GM12878 (cell line): Measurements from ENCODE around the gene BSND. TPM values are rescaled to one million over a fixed set of nuclear protein-coding genes. Genes with fewer than 3 reads are reported as not detected.

Source experiments
- ATAC-seq: fragments of 200-7000 bp; cut with Tn5 transposase; 3 replicates; pipeline ENCODE4 v1.9.1; 2020; ENCODE audit warnings: mild to moderate bottlenecking, moderate library complexity
- BruUV-seq: library from RNA; stranded (reverse); fragments of 400-500 nt; replicated peaks from 2 replicates; lab custom pipeline; 2021; lab: Mats Ljungman, UMichigan
- CTCF ChIA-PET: fragments of 300-600 bp; sonication (Branson Sonifier 250); formaldehyde crosslinking; extraction: SDS; loops from one replicate; lab custom pipeline; 2021; ENCODE audit warnings: inconsistent platforms; lab: Yijun Ruan, JAX
- POLR2A ChIA-PET: fragments of 350-600 bp; formaldehyde crosslinking; extraction: SDS; loops from one replicate; lab custom pipeline; 2021; ENCODE audit warnings: inconsistent platforms; lab: Charles Lee
- RAD21 ChIA-PET: fragments of 300-600 bp; sonication (Branson Sonifier 250); formaldehyde crosslinking; loops from one replicate; lab custom pipeline; 2023; ENCODE audit warnings: antibody characterized with exemption; ENCODE audit not compliant: unreplicated experiment; lab: Charles Lee
- SMC1A ChIA-PET: fragments of 300-600 bp; sonication (Branson Sonifier 250); formaldehyde crosslinking; loops from one replicate; lab custom pipeline; 2023; ENCODE audit not compliant: unreplicated experiment, uncharacterized antibody; lab: Charles Lee
- DNase-seq: peaks from one replicate; pipeline ENCODE4 v3.0.0-alpha.2; 2011; ENCODE audit warnings: low read depth, low spot score
- FAIRE-seq: peaks from 3 replicates; lab custom pipeline; 2011; peaks lifted over from hg19 to GRCh38; lab: Jason Lieb, UNC
- H2AFZ ChIP-seq: 2 replicates; pipeline ENCODE4 v1.6.0; 2011; ENCODE audit warnings: low read depth, low read length, control low read depth; ENCODE audit not compliant: control insufficient read depth
- H3K27ac ChIP-seq: 2 replicates; pipeline ENCODE4 v1.5.1; 2011; ENCODE audit warnings: control low read depth; ENCODE audit not compliant: control insufficient read depth, insufficient read depth
- H3K27me3 ChIP-seq, 2 experiments: replicated peaks in 1 of 2; 2 replicates each; pipeline versions ENCODE4 v1.6.0 to v1.6.1; 2011; ENCODE audit warnings: low read length in 1 of 2; ENCODE audit not compliant: control insufficient read depth in 2 of 2, insufficient read depth in 2 of 2
- H3K36me3 ChIP-seq, 2 experiments: 2 replicates each; pipeline ENCODE4 v1.5.1; 2011; ENCODE audit warnings: low read length in 1 of 2; ENCODE audit not compliant: control insufficient read depth in 2 of 2, insufficient read depth in 2 of 2
- H3K4me1 ChIP-seq: 2 replicates; pipeline ENCODE4 v1.6.1; 2011; ENCODE audit warnings: mild to moderate bottlenecking, low read length, moderate library complexity, mixed read lengths; ENCODE audit not compliant: control insufficient read depth, insufficient read depth
- H3K4me2 ChIP-seq: 2 replicates; pipeline ENCODE4 v1.6.0; 2011; ENCODE audit warnings: control low read depth; ENCODE audit not compliant: control insufficient read depth, insufficient read depth
- H3K4me3 ChIP-seq: fragments of 200-600 bp; sonication (generic); 2 replicates; pipeline ENCODE4 v1.5.1; 2016
- H3K79me2 ChIP-seq: 2 replicates; pipeline ENCODE4 v1.6.0; 2011; ENCODE audit warnings: low read length; ENCODE audit not compliant: control insufficient read depth, insufficient read depth
- H3K9ac ChIP-seq: 2 replicates; pipeline ENCODE4 v1.8.0; 2011; ENCODE audit warnings: low read length, control low read depth, mixed read lengths; ENCODE audit not compliant: control insufficient read depth, insufficient read depth
- H3K9me3 ChIP-seq: replicated peaks from 3 replicates; pipeline ENCODE4 v1.5.1; 2011; ENCODE audit warnings: mild to moderate bottlenecking, low read length; ENCODE audit not compliant: control insufficient read depth, insufficient read depth
- H4K20me1 ChIP-seq: 2 replicates; pipeline ENCODE4 v1.6.0; 2011; ENCODE audit not compliant: control insufficient read depth, insufficient read depth
- ATF7 ChIP-seq: fragments of 450-650 bp; IDR thresholded peaks from 2 replicates; pipeline ENCODE4 v1.6.1; 2016; ENCODE audit warnings: low read depth, mild to moderate bottlenecking
- BACH1 ChIP-seq: fragments of 450-650 bp; IDR thresholded peaks from 2 replicates; pipeline ENCODE4 v1.6.1; 2017; ENCODE audit warnings: mild to moderate bottlenecking, borderline replicate concordance
- BMI1 ChIP-seq: fragments of 450-650 bp; IDR thresholded peaks from 2 replicates; pipeline ENCODE4 v1.6.1; 2016; ENCODE audit warnings: mild to moderate bottlenecking, moderate library complexity, borderline replicate concordance
- EP300 ChIP-seq, 2 experiments: fragments of 150-350 bp in 1 of 2; IDR thresholded peaks; 2 replicates each; pipeline ENCODE4 v1.6.1; 2011 to 2012; ENCODE audit warnings: low read depth in 2 of 2, low read length in 2 of 2, borderline replicate concordance in 1 of 2, improper control_type of control experiment in 1 of 2, inconsistent platforms in 1 of 2; ENCODE audit not compliant: control insufficient read depth in 1 of 2
- IKZF2 ChIP-seq, 2 experiments: fragments of 450-650 bp; IDR thresholded peaks; 2 replicates each; pipeline ENCODE4 v1.6.1; 2017; ENCODE audit warnings: mild to moderate bottlenecking in 2 of 2, moderate library complexity in 2 of 2
- IRF4 ChIP-seq: IDR thresholded peaks from 2 replicates; pipeline ENCODE4 v1.6.1; 2011; ENCODE audit warnings: low read depth, low read length
- MAX ChIP-seq: IDR thresholded peaks from 2 replicates; pipeline ENCODE4 v1.6.1; 2012; ENCODE audit warnings: low read depth, low read length, improper control_type of control experiment
- NBN ChIP-seq: fragments of 450-650 bp; IDR thresholded peaks from 2 replicates; pipeline ENCODE4 v1.6.1; 2016
- NFYA ChIP-seq: IDR thresholded peaks from 2 replicates; pipeline ENCODE4 v1.6.1; 2011; ENCODE audit warnings: low read depth, mild to moderate bottlenecking, low read length, improper control_type of control experiment, borderline replicate concordance
- NRF1 ChIP-seq: conservative IDR thresholded peaks from 2 replicates; pipeline ENCODE4 v1.6.1; 2011; ENCODE audit warnings: mild to moderate bottlenecking, low read depth, low read length, improper control_type of control experiment
- PAX8 ChIP-seq: fragments of 450-650 bp; IDR thresholded peaks from 2 replicates; pipeline ENCODE4 v1.6.1; 2017; ENCODE audit warnings: mild to moderate bottlenecking, moderate library complexity
- RAD21 ChIP-seq: IDR thresholded peaks from 2 replicates; pipeline ENCODE4 v1.6.1; 2011; ENCODE audit warnings: mild to moderate bottlenecking, low read depth, low read length, moderate library complexity; ENCODE audit not compliant: insufficient read depth
- RBBP5 ChIP-seq: fragments of 200-600 bp; sonication (generic); conservative IDR thresholded peaks from 2 replicates; pipeline ENCODE4 v1.6.1; 2016
- SIN3A ChIP-seq: IDR thresholded peaks from 2 replicates; pipeline ENCODE4 v1.6.1; 2012; ENCODE audit warnings: low read depth, low read length, improper control_type of control experiment
- SMAD5 ChIP-seq: IDR thresholded peaks from 2 replicates; pipeline ENCODE4 v1.6.1; 2016; ENCODE audit warnings: antibody characterized with exemption, low read depth
- SMARCA5 ChIP-seq: fragments of 450-650 bp; IDR thresholded peaks from 2 replicates; pipeline ENCODE4 v1.6.1; 2017; ENCODE audit warnings: mild to moderate bottlenecking
- TBL1XR1 ChIP-seq: IDR thresholded peaks from 2 replicates; pipeline ENCODE4 v1.6.1; 2012; ENCODE audit warnings: low read depth, low read length, improper control_type of control experiment
- WRNIP1 ChIP-seq: IDR thresholded peaks from 2 replicates; pipeline ENCODE4 v1.6.1; 2011; ENCODE audit warnings: low read depth, low read length, improper control_type of control experiment, borderline replicate concordance
- ZBED1 ChIP-seq: IDR thresholded peaks from 2 replicates; pipeline ENCODE4 v1.6.1; 2016; ENCODE audit warnings: borderline replicate concordance
- ZNF207 ChIP-seq: fragments of 450-650 bp; IDR thresholded peaks from 2 replicates; pipeline ENCODE4 v1.6.1; 2014; ENCODE audit warnings: antibody characterized with exemption, mild to moderate bottlenecking, borderline replicate concordance
- ZNF217 ChIP-seq: fragments of 450-650 bp; IDR thresholded peaks from 2 replicates; pipeline ENCODE4 v1.6.1; 2017; ENCODE audit warnings: antibody characterized with exemption, mild to moderate bottlenecking
- WGBS: methylation state at CpG from one replicate; pipeline ENCODE4 v1.1.6; 2016; ENCODE audit warnings: low lambda C conversion rate; ENCODE audit not compliant: insufficient replicate concordance, insufficient coverage; ENCODE audit errors: missing lambda C conversion rate; 5-methylcytosine and 5-hydroxymethylcytosine counted together
- in situ Hi-C: fragments of 300-500 bp; cut with MboI; formaldehyde crosslinking; loops from 9 replicates; pipeline ENCODE4 v1.14.3; 2018; ENCODE audit warnings: mixed read lengths
- intact Hi-C: fragments of 100-400 bp; cut with micrococcal nuclease; formaldehyde crosslinking; loops from one replicate; pipeline ENCODE4 v1.14.2; 2022; ENCODE audit not compliant: unreplicated experiment
- polyA plus RNA-seq, 11 experiments: library from polyadenylated mRNA; depleted of rRNA in 4 of 11; unstranded in 6 of 11; stranded (reverse) in 5 of 11; fragments of >200 nt; fragmentation: Nextera tagmentation in 4 of 11; fragmentation: Illumina TruSeq in 1 of 11; extraction: Ambion mirVana in 4 of 11; extraction: Trizol in 1 of 11; gene quantifications; 1 replicate in 1 of 11; 2 replicates in 10 of 11; pipeline versions ENCODE4 v1.2.1 to v1.2.3, GENCODE V29; 2011 to 2016; ENCODE audit warnings: inconsistent platforms in 2 of 11, missing spikeins in 2 of 11, low read depth in 1 of 11
- total RNA-seq, 4 experiments: library from RNA; depleted of rRNA in 3 of 4; stranded (reverse); fragments of >200 nt in 3 of 4; fragmentation: Illumina TruSeq in 1 of 4; extraction: Trizol in 1 of 4; gene quantifications; 2 replicates each; pipeline versions ENCODE4 v1.2.1 to v1.2.3, GENCODE V29; 2013 to 2021

Gene BSND
- total and polyA plus RNA-seq, 10 of the 15 experiments (the other 5 are each of a cell fraction or from before 2014, with no cell fraction given): not detected

DNA sequence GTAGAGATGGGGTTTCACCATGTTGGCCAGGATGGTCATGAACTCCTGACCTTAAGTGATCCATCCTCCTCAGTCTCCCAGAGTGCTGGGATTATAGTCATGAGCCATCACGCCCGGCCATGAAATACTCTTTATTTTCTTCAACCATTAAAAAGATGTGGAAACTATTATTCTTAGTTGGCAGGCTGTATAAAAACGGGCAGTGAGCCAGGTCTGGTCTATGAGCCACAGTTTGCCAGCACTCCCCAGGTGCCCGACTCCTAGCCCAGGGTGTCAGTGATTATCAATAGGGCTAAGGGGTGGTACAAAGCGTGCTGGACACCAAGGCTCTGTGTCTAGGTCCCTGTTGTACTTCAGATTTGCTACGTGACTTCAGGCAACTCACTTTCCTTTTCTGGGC lies 22.0 kb upstream of the BSND start:
- H3K4me1 ChIP-seq: no peaks in the 10 kb centered on the region
- CTCF ChIA-PET: interaction anchor here (1.3 kb wide), 2 partner anchors 14 to 20 kb away, joined by 3 read pairs; no protein-coding TSS in a partner anchor

DNA sequence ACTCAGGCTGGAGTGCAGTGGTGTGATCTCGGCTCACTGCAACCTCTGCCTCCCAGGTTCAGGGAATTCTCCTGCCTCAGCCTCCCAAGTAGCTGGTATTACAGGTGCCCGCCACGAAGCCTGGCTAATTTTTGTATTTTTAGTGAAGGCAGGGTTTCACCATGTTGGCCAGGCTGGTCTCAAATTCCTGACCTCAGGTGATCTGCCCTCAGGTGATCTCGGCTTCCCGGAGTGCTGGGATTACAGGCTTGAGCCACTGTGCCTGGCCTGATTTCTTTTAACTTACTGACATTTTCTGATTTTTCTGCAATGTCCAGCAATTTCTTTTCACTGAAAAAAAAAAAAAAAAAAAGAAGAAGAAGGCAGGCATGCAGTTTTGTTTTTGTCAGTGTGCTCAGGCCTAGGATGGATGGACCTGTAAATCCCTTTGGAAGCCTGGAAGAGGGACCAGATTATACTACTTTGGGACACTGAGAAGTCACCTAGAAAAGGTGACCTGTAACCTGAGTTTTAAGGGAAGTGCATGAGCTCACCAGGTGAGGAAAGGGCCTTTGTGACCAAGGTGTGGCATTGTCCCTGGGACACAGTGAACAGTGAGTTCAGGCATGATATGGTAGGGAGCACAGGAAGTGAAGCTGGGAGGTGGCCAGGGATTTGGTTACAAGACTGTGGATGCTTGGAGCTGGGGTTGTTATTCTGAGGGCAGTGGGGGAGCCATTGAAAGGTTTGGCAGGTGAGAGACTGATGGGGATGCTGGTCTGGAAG lies 21.0 kb upstream of the BSND start:
- no peaks in the 10 kb centered on the region for H3K4me1 ChIP-seq
- H3K36me3 ChIP-seq: no peaks in the 10 kb centered on the region
- intact Hi-C loops (no loop called here), in situ Hi-C loops (no loop called here)
- BruUV-seq: no TSS peak
- peaks cover 0 to 7% of the 10 kb centered on the region in 2 experiments; a peak in 2 of 4 replicates for H3K27me3 ChIP-seq
- no peaks in the 10 kb centered on the region for H3K79me2 ChIP-seq
- H3K4me3 ChIP-seq: no peak overlapping the region
- FAIRE-seq (no peak), DNase-seq (no peak)
- CTCF ChIA-PET: interaction anchor here (1.1 to 2.7 kb wide), 4 partner anchors 19 to 176 kb away, joined by 4 to 13 read pairs (median 5); partner anchors contain the start of gene TTC22
- SMC1A ChIA-PET: interaction anchor here (0.7 to 0.8 kb wide), 3 partner anchors 11 to 33 kb away, joined by 3 read pairs; no protein-coding TSS in a partner anchor
- no peak overlapping the region for H2AFZ ChIP-seq
- H3K27ac ChIP-seq: no peak overlapping the region
- RAD21 ChIA-PET: interaction anchor here (1.5 to 1.6 kb wide), 2 partner anchors 12 to 33 kb away, joined by 3 to 4 read pairs; no protein-coding TSS in a partner anchor
- H3K9ac ChIP-seq: no peak overlapping the region
- 70% methylated on average over 5 of the region's 5 CpGs for WGBS
- no peaks in the 10 kb centered on the region for H4K20me1 ChIP-seq
- TF ChIP-seq MAX: no peak
- TF ChIP-seq ZNF207: no peak
- TF ChIP-seq BMI1: no peak
- no peak for TF ChIP-seq NBN
- TF ChIP-seq NRF1: no peak
- TF ChIP-seq RBBP5: no peak
- no peak for TF ChIP-seq ATF7
- no peak for TF ChIP-seq RAD21
- no peak for TF ChIP-seq ZBED1
- no peak for TF ChIP-seq SMARCA5
- TF ChIP-seq ZNF217: no peak
- no peak for TF ChIP-seq SMAD5
- TF ChIP-seq EP300 (IDR thresholded peaks at IDR 0.05; ENCODE audit: borderline replicate concordance in 1 of 2, control insufficient read depth in 1 of 2, low read depth in 2 of 2, low read length in 2 of 2): no peak
- TF ChIP-seq NFYA: no peak
- no peak for TF ChIP-seq WRNIP1
- TF ChIP-seq, all 136 proteins: peak for 0
- no peaks in the 10 kb centered on the region for H3K9me3 ChIP-seq
- ATAC-seq: no peak
- no peak overlapping the region for H3K4me2 ChIP-seq
- POLR2A ChIA-PET: interaction anchor here (0.8 kb wide), 1 partner anchor 11 kb away, joined by 4 read pairs; no protein-coding TSS in a partner anchor

More for the DNA sequence above, 22.0 kb upstream of the BSND start:
- intact Hi-C loops: no loop called here
- H3K9ac ChIP-seq: no peak overlapping the region
- BruUV-seq: no TSS peak
- no peaks in the 10 kb centered on the region for H3K9me3 ChIP-seq
- no peak overlapping the region for H2AFZ ChIP-seq
- no peak for DNase-seq
- POLR2A ChIA-PET: interaction anchor here (0.8 kb wide), 1 partner anchor 10 kb away, joined by 4 read pairs; no protein-coding TSS in a partner anchor
- no peaks in the 10 kb centered on the region for H3K79me2 ChIP-seq
- TF ChIP-seq TBL1XR1 (no peak), SIN3A (no peak), IKZF2 (IDR thresholded peaks at IDR 0.05) (no peak), BMI1 (no peak), ATF7 (no peak), IRF4 (no peak), RAD21 (no peak), PAX8 (no peak), BACH1 (no peak)
- TF ChIP-seq, all 136 proteins: peak for 0
- Histone ChIP-seq H3K27ac (no peak overlapping the region), H3K4me3 (no peak overlapping the region), H3K27me3 (peaks cover 0 to 7% of the 10 kb centered on the region in 2 experiments; a peak in 2 of 4 replicates), H4K20me1 (no peaks in the 10 kb centered on the region), H3K36me3 (no peaks in the 10 kb centered on the region), H3K4me2 (no peak overlapping the region)
- SMC1A ChIA-PET: interaction anchor here (0.8 kb wide), 1 partner anchor 26 kb away, joined by 3 read pairs; no protein-coding TSS in a partner anchor
- RAD21 ChIA-PET: no interaction called here
- ATAC-seq (no peak), FAIRE-seq (no peak)
- in situ Hi-C loops: no loop called here
- 48% methylated on average over 6 of the region's 6 CpGs for WGBS
